LoVo (cell line): ENCODE measurements around the gene SST.
A peak's percentile ranks its signal among the peaks of the same experiment; 100 is the strongest.

Source experiments
- DNase-seq: peaks from one replicate; pipeline ENCODE4 v3.0.0-alpha.2; 2016; ENCODE audit warnings: low spot score

SST gene

DNA sequence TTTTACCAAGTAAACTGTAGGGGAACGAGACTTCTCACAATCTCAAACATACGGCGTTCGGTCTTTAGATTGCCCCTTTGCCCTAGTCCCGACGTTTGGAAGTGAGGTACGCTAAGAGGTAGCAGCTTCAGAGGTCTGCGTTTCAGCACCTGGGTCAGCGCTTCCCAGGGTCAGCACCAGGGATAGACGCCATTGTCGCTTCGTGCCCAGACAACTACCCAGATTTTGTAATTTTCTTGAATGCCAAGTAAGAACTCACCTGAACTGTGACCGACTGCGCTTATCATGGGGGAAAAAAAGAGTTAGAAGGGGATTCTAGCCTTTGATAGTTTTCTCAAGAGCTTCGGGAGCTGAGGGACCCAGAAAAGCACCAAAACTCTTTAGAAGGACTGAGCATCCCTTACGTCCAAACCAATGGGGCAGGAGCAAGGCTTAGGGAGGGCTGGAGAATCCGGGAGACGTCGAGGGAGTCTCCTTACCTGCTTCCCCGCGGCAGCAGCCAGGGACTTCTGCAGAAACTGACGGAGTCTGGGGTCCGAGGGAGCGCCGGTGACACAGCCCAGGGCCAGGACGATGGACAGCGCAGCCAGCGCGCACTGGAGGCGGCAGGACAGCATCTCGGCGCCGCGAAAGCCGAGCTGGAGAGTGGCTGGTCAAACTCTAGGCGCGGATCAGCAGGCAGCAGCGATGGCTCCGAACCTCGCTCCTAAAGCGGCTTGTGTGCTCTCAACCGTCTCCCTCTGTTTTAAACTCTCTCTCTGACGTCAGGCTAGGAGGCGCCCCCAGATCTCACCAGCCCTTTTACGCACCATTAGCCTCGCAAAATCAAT, at the start of gene SST:
TSS of gene SST (minus strand) at position 720 of the 830 bp plus-strand sequence. CDS start at position 617, 103 bp downstream.
- peak; percentile 34 for DNase-seq

DNA sequence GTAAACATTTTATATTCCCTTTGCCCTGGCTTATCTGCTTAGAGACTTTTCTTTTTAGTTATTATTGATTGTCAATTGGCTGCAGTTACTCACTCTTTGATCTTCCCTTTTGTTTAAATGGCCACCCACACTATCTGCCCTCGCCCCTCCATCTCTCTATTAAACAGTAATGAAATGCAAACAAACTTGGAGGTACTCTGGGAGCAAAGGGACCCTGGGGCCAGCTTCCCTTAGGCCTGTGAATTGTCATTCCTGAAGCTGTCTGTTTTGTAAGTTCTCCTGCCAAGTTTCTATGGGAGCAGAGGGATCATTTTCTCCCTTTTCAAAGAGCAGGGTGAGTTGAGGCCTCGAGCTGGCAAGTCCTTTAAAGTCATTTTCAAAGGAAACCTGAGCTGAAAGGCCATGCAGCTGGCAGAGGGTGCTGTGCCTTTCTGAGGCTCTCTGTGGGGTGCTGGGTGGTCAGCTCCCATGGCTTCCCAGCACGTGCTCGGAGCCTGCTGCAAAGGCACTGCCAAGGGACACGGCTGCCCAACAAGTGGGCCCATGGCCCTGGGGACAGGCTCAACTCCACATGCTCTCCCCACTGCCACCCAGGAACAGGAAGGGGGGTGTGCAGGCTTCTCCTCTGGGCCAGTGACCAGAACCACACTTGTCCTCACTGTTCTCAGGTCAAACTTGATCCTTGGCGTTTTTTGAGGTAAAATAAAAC, 49.6 kb upstream of the SST start:
- no peak for DNase-seq

DNA sequence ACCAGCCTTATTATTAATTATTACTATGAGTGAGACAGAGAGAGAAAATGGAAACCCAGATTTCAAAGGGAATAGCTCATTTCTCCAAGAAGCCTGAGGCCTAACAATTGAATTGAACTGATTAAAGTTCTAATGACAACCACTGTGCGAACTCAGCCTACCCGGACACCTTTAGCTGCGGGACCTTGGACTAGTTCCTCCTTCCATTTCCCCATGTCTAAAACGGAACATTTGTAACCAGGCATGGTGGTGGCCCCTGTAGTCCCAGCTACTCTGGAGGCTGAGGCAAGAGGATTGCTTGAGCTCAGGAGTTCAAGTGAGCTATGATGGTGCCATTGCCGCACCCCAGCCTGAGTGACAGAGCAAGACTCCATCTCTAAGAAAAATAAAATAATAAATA, 48.6 kb upstream of the SST start:
- DNase-seq, result no peak

DNA sequence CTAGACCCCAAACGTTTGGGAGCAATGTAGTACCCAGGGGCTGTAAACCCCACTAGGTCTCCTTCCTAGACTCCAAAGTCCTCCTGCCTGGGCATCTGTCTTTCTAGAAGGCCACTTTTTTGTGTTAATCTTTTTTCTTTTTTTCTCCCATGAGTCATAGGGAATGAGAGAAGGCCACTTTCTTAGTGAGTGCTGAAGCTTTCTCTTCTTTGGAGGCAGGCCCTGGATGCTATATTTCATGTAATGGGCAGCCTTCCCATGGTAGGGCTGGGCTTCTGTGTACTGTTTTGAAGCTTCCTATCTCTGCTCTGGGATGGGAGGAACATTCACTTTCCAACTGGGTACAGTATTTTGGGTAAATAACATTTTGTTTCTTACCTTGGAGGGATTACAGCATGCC, 47.4 kb upstream of the SST start:
- DNase-seq, result no peak

DNA sequence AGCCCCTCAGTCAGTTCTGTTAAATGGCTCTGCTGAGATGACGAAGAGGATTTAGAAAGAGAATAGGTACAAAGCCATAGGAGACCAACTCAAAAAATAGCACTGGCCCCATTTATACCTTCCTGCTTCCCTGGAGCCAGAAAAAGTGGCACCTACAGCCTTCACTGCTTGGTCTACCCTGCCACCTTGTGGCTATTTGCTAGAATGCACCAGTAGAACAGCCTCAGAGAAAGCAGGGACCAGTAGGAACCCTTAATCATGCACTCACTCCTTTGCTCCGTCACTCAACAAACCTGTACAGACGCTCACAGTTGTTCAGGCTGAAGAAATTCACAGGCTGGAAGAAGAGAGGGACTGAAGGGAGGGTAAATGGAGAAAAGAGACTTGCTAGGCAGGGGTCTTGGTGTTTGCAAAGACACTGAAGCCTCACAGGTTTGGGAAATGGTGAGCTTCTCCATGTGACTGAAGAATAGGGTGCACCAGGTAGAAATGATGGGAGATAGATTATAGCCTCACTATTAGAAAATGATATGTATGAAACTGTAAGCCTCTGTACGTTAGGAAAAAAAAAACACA, 44.3 kb upstream of the SST start:
- peak; percentile 80 for DNase-seq

DNA sequence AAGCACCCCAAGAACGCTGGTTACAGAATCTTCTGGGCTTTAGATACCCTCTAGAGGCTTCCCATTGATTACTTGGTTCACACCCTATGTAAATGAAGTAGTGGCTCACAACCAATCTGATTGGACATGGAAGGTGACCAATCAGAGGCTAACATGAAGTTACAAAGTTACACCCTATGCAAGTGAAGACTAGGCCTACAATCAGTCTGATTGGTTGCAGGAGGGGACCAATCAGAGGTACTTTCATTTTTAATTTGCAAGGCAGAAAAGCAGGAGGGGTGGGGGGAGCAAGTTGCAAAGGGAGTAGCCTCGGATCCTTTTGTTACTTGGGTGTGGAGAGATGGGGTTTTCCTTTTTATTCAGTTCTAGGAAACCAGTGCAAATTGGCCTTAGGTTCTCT, 43.3 kb upstream of the SST start:
- no peak for DNase-seq

DNA sequence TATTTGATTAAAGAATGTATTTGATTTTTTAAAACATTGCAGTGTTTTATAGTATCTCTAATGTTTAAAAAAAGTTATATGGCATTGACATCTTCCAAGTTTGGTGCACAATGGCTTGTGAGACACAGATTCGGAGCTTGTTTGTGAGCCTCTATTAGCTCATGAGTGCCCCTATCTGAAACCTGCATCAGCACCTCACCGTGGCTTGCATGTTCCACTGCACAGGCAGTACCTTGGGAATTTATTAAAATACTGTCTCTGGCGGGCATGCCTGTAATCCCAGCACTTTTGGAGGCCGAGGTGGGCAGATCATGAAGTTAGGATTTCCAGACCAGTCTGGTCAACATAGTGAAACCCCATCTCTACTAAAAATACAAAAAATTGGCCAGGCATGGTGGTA, 39.0 kb upstream of the SST start:
- DNase-seq, result no peak

DNA sequence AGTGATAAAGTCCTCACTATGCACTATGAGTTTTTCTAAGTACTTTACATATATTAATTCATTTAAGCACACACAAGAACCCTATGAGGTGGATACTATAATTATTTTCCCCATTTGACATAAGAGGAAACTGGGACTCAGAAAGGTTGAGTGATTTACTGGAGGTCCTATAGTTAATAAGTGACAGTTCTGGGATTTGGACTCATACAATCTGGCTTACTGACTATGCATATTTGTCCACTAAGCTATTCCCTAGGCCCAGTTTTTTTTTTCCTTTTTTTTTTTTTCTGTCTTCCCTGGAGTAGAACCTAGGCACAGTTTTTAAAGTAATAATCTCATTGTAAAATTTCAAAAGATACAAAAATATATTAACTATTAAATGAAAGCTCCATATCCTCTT, 38.5 kb upstream of the SST start:
- DNase-seq, result no peak

DNA sequence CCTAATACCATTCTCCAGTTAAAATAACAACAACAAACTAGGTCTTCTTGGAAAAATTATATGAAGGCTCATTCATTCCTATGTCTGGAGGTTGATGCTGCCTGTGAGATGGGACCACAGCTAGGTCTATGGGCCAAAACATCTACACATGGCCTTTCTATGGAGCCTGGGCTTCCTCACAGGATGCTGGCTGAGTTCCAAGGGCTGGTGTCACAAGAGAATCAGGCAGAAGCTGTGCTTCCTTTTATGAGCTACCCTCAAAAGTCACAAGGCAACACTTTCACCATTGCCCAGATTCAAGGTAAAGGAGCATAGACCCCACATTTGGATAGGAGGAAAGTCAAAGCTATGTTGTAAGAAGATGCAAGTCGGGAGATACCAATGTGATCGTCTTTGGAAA, 36.8 kb upstream of the SST start:
- DNase-seq, result no peak

DNA sequence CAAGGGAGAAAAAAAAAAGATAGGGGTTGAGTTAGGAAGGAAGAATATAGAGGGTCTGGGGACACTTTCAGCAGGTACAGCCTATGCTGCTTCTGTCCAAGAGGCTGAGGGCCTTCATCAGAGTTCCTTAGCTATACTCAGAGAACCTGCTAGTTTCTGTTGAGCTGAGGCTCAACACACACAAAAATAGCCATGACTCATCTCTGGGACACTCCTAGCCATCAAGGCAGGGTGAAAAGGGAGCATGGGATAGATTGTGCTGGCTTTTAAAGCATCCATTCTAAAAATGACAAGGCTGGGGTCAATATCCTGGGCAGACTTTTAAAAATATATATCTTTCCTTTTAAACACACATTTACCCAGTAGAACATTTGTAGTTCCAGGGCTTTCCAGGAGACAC, 35.0 kb upstream of the SST start:
- no peak for DNase-seq

DNA sequence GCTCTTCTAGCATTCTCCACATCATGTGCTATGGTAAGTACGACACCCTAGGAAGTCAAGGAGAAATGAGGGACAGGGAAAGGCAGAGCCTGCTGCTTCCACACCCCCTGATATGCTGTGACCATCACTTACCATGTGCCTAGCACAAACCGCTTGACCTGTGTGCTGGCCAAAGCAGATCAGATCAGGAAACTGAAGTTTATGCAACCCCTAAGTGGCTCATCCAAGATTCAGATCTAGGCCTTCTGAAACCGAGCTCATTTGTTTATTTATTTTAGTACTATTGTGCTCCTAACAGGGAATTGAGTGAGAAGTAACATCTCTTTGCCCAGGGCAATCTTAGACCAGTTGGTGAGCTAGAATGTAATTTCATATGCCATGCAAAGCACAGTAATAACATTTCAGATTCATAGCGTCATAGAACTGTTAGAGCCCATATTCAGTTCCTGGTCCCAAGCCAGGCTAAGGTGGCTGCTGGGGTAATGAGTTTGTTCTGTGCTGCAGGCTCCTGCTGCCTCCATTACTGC, 32.4 kb upstream of the SST start, which contains the start of gene RTP2:
TSS of gene RTP2 (minus strand) at position 51 of the 527 bp plus-strand sequence. CDS start 429 bp downstream, outside the sequence.
- no peak for DNase-seq

DNA sequence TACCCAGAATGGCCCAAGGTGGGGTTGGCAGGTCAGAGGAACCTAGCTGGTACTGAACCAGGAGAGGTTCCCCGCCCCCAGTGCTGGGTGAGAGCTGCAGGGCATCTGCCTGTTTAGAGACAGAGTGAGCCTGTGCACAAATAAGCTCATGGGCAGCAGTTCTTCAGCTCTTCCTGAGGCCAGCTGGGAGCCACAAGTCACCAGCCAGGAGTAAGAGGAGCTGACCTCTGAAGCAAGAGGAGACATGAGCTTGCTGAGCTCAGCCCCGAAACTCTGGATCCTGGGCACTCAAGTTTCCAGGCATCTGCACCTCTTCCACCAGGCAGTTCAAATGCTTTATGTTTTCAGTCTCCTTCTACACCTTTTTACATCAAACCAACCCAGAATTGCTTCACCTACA, 30.1 kb upstream of the SST start:
- no peak for DNase-seq

DNA sequence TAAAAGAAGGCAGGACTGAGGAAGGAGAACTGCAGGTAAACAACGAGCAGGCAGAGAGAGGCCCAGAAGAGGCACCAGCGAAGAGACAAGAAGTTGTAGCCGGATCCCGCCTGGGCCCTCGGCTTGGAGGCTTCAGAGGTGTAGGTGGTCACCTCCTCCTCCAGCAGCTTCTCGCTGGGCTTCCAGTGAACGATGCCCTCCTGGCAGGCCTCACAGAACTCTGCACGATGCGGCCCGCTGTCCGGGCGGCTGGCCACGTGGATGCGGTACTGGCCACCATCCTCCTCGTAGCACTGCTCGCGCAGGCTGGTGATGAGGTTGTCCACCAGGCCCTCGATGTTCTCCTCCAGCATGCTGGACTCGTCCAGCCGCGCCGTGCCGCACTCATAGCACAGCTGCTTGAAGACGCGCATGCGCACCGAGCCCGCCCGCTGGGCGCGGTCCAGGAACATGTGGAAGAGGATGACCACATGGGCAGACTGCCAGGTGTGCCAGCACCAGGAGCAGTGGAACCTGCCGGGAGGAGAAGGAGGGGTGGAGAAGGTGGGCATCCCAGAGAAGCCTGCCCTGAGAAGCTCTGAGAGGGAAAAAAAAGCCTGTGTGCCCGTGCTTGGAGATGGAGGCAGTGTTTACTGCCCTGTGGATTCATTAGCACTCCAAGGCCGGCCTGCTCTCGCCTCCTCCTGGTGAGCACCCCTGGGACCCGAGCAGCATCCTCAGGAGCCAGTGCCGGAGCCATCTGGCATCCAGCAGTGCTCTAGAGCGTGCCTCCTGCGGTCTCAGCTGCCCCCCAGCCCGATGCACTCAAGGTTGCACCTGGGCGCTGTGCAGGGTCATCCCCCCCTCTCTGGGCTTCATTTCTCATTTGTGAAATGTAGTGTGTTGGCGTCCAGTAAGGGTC, 28.6 kb upstream of the SST start:
- DNase-seq, result no peak

DNA sequence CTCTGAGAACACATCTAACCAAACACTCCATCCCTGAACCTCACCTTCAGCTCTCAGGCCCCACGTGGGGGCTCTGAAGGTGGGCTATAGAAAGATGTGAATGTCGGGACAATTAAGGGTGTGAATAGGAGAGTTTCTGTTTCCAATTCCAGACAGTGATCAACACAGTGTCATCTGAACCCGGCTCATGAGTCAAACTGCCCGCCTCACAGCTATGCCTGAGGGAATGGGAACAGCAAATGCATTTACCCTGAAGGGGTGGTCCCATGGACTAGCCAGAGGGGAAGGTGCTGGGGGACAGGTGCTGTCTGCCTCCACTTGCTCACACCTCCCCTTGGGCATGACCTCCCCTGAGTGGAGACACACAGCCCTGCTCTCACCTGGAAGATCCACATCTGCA, 25.8 kb upstream of the SST start:
- DNase-seq, result no peak

DNA sequence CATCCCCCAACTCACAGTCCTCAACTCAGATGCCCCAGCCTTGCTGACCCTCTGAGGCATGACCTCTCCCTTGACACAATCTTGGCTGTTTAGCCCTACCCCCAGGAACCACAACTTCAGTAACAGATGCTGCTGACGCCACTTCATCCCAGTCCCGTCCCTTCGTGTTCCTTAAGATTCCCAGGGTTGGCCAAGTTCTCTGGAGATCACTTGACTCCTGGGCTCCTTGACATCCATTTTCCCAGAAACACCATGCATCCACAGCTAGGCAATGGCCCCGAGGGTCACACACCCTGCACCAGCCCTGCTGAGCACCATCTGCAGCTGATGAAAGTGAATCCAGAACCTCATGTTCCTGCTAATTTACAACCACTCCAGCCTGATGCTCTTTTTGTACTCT, 25.3 kb upstream of the SST start:
- DNase-seq, result no peak

DNA sequence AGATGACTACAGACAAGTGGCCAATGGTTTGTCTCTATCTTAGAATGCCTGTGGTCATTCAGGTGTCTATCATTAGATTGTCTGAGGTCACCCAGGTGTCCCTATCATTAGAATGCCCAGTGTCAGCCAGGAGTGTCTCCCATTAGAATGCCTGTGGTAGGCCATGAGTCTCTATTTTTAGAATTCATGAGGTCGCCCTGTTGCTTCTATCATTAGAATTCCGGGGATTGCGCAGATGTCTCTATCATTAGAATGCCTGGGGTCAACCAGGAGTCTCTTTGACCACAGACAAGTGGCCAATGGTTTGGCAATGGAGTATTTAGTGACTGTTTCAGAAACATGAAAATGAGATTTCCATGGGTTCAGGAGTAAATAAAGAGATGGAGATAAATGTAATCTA, 24.6 kb upstream of the SST start:
- DNase-seq, result peak; percentile 39

DNA sequence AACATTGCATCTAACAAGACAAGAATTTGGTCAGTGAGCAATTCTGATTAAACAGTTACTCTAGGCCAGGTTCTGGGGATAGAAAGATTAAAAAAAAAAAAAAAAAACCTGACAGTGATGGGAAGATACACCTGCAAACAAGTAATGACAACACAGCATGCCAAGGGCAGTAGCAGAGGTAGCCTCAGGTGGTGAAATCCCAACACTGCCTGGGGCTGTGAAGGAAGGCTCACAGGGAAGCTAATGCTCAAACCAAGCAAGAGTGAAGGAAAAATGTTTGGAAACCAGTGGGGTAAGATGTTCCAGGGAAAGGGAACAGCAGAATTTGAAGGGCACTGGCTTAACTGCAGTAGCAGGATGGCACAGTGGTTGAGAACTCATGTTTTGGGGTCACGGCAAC, 23.2 kb upstream of the SST start:
- DNase-seq, result no peak

DNA sequence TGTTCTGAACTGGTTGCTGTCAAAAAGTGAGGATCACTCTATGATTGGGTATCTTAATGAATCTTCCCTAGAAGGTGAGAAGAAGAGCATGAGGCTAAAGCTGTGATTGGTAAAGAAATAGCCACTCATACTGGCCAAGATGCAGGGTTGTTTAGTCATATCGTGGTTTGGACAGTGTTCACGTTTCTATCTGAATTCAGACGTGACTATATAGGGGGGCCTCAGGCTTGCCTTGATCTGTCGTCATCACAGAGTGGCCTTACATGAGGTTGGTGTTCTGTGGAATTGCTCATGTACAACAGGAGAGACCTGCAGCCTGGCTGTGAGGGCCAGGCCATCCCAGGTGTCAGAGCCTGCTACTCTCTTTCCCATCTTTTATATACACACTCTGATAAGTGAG, 19.8 kb upstream of the SST start:
- DNase-seq, result no peak

DNA sequence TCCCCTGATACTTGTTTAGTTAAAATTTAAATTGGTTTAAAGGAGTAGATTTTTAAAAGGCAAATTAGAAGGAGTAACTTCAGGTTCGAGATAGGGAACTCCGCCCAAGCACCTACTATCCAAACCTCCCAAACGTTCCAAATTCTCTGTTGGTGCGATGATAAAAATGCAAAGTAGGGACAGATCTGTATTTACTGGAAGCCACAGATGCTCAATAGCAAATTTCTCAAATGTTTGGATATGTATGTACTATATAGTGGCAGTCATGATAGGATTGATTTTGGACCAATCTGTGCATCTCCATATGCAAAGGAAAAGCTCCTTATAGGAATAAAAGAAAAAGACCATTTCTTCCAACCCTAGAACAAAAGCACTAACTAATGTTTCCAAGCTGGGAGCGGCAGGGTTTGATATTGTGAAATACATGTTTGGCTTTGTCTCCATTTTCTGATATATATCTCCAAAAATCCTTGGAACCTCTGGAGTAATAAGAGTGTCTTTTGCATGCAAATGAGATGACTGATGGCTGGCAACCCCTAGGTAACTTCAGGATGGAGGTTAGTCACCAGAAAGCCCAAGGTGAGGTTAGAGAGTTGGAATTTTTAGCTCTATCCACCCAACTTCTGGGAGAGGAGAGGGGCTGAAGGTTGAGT, 16.6 kb upstream of the SST start:
- no peak for DNase-seq

DNA sequence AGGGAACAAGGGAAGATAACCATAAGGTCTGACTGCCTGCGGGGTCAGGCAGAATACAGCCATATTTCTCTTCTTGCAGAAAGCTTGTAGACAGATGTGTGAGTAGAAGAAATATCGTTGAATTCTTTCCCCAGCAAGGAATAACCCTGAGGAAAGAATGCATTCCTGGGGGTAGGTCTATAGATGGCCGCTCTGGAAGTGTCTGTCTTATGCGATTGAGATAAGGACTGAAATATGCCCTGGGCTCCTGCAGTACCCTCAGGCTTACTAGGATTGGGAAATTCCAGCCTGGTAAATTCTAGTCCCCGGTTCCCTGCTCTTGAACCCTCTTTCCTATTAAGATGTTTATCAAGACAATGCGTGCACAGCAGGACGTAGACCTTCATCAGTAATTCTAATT, 15.8 kb upstream of the SST start:
- no peak for DNase-seq

DNA sequence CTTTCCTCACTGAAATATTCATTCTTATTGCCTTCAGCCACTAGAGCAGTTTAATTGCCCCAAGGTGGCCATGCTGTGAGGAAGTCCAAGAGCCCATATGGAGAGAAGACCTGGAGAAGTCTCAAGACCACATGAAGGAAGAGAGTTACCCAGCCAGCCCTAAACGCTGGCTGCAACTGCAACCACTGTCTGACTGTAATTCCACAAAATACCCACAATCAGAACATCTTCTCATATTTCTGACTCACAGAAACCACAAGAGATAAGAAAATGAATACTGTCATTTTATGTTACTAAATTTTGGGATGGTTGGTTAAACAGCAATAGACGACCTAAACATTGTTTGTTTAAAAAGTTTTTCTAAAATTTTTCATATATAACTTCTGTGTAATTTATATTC, 14.7 kb upstream of the SST start:
- DNase-seq, result no peak
